G401 (cell line): ENCODE results near the gene PTPRF. TPM values are rescaled to one million over a fixed set of nuclear protein-coding genes. Genes with fewer than 3 reads are reported as not detected.
"Not testable (repeated sequence)": the region's sequence is repeated elsewhere in the genome, so short reads cannot be mapped to it uniquely, and the experiment has no call there.

Source experiments
- DNase-seq: peaks from one replicate; pipeline ENCODE4 v3.0.0-alpha.2; 2015; ENCODE audit warnings: low spot score
- in situ Hi-C: cut with HindIII; loops from 2 replicates; pipeline ENCODE4 v1.10.0; 2016; ENCODE audit warnings: low sequenced_read_pairs, mixed read lengths
- total RNA-seq: library from RNA; depleted of rRNA; stranded (reverse); fragments of >200 nt; shearing (Covaris generic); gene quantifications from 2 replicates; pipeline ENCODE4 v1.2.3, GENCODE V29; 2014

Gene PTPRF
- total RNA-seq, 1 experiment from 2014 or later, result 61.3 TPM

DNA sequence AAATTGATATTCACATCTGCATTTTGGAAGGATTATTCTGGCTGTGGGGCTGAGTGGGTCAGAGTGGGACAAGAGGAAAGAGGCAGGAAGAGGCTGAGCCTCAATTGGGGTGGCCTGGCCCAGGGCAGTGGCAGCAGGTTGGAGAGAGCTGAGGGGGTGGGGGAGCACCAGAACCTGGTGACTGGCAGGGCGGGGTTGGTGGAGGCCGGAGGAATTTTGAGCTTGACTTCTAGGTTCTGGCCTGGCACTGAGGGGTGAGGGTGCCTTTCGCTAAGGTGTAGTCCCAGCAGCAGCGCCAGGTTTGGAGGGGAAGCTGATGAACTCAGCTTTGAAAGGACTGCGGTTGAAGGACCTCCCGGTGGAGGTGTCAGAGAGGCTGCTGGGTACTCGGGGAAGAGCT is 85.7 kb downstream of the PTPRF start:
- in situ Hi-C loops, result no loop called here
- DNase-seq, result no peak

DNA sequence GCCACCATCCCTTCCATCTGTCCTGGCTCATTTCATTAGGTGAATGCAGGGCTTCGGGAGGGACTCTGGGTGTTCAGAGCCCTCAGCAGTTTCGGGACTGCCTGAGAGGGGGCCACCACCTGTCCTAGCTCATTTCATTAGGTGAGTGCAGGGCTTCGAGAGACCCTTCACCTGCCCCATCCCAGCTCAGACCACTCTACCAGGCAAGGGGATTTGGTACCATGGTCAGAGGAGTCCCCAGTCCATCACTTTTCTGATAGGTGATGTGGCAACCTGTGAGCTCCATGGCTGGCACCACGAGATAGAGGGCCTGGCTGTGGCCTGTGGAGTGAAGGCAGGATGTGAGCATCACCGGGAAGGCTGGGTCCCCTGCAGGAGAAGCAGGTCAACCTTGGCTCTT is 86.3 kb downstream of the PTPRF start:
- no peak for DNase-seq
- in situ Hi-C loops, result no loop called here

DNA sequence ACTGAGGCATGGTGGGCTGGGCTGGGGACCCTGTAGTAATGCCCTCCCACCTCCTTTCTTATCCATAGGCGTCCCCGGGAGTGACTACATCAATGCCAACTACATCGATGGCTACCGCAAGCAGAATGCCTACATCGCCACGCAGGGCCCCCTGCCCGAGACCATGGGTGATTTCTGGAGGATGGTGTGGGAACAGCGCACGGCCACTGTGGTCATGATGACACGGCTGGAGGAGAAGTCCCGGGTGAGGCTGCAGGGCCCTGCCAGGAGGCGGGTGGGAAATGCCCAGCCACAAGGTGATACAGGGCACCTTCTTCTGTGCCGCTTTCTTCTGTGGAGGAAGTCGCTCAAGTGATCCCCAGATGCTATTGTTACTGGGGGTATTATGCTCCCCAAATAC is 87.0 kb downstream of the PTPRF start:
- no peak for DNase-seq
- in situ Hi-C loops, result no loop called here

DNA sequence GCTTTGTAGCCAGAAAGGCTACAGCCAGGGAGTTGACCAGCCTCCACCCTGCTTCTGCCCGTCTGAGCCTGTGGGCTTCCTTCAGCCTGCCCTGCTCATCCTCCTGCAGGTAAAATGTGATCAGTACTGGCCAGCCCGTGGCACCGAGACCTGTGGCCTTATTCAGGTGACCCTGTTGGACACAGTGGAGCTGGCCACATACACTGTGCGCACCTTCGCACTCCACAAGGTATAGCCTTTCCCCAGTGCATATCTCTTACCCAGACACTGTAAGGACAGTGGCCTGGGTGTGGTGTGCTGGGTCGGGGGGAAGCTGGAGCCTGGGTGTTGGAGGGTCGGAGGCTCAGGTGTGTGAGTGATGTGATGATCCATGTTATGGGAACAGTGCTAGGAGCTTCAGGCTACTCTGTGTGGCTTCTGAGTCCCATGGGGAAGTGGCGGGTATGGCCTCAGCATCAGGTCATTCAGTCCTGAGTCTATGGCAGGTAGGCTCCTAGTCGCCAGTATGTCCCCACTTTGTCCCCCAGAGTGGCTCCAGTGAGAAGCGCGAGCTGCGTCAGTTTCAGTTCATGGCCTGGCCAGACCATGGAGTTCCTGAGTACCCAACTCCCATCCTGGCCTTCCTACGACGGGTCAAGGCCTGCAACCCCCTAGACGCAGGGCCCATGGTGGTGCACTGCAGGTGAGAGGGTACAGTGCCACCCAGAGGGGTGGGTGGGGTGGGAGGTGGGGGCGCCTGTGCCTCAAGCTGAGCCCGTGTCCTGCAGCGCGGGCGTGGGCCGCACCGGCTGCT is 88.0 kb downstream of the PTPRF start:
- DNase-seq, result no peak
- in situ Hi-C loops, result no loop called here

DNA sequence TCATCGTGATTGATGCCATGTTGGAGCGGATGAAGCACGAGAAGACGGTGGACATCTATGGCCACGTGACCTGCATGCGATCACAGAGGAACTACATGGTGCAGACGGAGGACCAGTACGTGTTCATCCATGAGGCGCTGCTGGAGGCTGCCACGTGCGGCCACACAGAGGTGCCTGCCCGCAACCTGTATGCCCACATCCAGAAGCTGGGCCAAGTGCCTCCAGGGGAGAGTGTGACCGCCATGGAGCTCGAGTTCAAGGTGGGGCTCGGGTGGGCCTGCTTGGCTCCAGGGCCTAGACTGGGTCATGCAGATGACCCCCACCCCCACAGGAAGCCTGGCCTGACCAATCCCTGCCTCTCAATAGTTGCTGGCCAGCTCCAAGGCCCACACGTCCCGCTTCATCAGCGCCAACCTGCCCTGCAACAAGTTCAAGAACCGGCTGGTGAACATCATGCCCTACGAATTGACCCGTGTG is 88.7 kb downstream of the PTPRF start:
- in situ Hi-C loops, result no loop called here
- no peak for DNase-seq

DNA sequence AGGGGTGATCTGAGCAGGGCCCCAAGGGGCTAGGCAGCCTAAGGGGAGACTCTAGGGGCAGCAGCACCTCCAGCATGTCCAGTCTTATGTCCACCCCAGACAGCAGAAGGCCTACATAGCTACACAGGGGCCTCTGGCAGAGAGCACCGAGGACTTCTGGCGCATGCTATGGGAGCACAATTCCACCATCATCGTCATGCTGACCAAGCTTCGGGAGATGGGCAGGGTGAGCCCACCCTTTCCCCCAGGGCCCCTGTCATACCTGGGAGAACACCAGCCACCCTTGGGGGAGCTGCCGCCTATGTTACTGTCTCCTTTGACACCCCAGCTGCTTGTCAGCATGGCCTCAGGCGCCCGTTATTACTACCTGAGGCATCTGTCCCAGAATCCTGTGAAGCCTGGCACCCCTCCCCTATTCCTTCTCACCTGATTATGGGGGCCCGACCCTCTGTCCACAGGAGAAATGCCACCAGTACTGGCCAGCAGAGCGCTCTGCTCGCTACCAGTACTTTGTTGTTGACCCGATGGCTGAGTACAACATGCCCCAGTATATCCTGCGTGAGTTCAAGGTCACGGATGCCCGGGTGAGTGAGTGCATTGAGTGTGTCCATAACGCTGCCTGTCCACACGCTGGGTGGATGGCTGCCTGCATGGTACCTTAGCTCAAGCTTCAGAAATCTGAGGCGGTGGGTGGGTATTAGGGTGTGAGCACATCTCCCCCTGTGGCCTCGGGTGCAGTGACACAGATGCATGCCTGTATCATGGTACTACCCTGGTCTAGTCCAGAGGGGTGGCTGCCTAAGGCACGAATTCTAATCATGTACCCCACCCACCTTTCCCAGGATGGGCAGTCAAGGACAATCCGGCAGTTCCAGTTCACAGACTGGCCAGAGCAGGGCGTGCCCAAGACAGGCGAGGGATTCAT is 89.6 kb downstream of the PTPRF start:
- no peak for DNase-seq

DNA sequence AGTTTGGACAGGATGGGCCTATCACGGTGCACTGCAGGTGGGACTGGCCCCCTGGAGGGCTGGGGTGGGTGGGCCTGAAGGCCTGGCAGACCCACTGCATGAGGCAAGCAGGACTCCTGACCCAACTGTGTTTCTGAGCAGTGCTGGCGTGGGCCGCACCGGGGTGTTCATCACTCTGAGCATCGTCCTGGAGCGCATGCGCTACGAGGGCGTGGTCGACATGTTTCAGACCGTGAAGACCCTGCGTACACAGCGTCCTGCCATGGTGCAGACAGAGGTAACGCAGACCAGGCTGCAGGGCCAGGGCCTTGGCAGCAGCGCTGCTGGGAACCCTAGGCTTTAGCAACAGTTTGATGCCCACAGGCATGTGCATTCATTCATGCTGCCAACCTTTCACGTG is 90.3 kb downstream of the PTPRF start:
- in situ Hi-C loops, result no loop called here
- DNase-seq, result no peak

More for the DNA sequence above, 89.6 kb downstream of the PTPRF start:
- in situ Hi-C loops, result no loop called here

DNA sequence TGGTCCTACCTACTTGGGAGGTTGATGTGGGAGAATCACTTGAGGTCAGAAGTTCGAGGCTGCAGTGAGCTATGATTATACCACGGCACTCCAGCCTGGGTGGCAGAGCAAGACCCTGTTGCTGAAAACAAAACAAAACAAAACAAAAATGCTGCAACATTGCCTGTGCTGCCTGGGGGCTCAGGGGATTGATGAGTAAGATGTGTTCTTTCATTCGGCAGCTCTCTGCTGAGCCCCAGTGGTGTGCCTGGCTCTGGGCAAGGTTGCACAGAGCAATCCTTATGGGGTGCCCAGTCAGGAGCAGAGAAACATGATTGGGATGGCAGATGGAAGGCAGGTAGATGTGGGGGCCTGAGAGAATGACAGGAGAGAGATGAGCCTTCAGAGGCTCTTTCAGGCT is 90.7 kb downstream of the PTPRF start:
- in situ Hi-C loops, result no loop called here
- DNase-seq, result peak; percentile 33

DNA sequence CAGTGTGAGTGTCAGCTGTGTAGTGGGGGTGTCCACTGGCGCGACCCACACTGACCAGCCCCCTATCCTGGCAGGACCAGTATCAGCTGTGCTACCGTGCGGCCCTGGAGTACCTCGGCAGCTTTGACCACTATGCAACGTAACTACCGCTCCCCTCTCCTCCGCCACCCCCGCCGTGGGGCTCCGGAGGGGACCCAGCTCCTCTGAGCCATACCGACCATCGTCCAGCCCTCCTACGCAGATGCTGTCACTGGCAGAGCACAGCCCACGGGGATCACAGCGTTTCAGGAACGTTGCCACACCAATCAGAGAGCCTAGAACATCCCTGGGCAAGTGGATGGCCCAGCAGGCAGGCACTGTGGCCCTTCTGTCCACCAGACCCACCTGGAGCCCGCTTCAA is 91.2 kb downstream of the PTPRF start:
- in situ Hi-C loops, result no loop called here
- peak; percentile 61 for DNase-seq

DNA sequence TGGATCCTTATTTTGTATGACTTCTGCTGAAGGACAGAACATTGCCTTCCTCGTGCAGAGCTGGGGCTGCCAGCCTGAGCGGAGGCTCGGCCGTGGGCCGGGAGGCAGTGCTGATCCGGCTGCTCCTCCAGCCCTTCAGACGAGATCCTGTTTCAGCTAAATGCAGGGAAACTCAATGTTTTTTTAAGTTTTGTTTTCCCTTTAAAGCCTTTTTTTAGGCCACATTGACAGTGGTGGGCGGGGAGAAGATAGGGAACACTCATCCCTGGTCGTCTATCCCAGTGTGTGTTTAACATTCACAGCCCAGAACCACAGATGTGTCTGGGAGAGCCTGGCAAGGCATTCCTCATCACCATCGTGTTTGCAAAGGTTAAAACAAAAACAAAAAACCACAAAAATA is 91.8 kb downstream of the PTPRF start:
- in situ Hi-C loops, result no loop called here
- peak; percentile 13 for DNase-seq

DNA sequence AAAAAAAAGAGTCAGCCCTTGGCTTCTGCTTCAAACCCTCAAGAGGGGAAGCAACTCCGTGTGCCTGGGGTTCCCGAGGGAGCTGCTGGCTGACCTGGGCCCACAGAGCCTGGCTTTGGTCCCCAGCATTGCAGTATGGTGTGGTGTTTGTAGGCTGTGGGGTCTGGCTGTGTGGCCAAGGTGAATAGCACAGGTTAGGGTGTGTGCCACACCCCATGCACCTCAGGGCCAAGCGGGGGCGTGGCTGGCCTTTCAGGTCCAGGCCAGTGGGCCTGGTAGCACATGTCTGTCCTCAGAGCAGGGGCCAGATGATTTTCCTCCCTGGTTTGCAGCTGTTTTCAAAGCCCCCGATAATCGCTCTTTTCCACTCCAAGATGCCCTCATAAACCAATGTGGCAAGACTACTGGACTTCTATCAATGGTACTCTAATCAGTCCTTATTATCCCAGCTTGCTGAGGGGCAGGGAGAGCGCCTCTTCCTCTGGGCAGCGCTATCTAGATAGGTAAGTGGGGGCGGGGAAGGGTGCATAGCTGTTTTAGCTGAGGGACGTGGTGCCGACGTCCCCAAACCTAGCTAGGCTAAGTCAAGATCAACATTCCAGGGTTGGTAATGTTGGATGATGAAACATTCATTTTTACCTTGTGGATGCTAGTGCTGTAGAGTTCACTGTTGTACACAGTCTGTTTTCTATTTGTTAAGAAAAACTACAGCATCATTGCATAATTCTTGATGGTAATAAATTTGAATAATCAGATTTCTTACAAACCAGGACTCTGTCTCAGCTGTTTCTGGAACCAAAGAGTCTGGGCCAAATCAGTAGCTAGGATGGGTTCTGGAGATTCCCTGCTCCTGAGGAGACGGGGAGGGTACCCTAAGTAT is 92.5 kb downstream of the PTPRF start:
- in situ Hi-C loops, result no loop called here

DNA sequence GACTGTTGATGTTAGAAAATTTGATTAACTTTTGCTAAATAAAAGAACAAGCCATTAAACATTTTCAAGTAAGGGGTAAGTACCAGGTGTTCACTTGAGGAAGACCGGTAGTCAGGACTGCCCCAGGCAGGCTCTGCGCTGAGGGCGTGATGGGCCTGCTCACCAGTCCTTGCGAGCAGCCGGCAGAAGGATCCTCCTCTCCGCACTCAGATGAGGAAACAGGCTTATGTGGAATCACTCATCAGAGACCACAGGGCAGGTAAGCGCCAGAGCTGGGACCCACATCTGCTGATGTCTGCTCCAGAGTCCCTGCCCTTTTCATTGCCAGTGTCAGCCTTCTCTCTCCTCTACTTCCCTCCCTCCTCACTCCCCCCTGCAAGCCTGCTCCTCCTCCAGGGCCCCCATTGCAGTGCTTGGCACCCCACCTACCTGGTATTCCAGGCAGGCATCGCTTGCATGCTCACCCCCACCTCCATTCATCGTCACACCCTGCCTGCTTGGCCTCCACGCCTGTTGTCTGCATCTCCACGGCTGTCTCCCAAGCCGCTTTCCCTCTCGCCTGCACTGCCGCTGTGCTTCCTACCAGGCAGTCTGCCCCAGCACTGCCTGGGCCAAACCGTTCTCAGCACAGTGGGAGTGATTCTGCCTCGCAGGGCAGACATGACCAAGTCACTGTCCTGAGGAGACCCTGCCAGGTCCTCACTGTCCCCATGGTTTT is 94.5 kb downstream of the PTPRF start:
- peak; percentile 6 for DNase-seq
- in situ Hi-C loops, result no loop called here

More for the DNA sequence above, 92.5 kb downstream of the PTPRF start:
- DNase-seq, result no peak

DNA sequence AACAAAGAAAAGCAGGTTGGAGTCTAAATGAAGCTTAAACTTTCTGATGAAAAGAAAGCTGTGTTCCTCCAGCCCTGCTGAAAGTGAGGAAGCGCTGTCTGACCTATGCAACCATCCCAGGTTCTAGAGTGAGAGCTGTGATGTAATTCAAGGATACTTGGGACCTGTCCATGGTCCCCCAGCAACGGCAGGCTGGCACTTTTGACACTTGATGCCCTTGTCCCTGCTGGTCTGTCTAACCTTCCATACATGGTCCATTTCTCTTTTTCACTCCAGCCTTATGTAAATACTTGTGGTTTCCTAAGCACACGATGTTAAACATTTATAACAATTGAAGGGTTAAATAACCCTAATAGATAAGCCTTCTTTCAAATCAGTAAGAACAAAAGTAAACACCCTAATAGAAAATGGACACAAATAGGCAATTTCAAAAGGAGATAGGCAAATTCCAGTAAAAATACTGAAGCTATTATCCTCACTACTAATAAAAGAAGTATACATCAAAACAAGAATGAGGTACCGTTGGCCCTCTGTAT is 101.5 kb downstream of the PTPRF start:
- no peak for DNase-seq
- in situ Hi-C loops, result no loop called here

DNA sequence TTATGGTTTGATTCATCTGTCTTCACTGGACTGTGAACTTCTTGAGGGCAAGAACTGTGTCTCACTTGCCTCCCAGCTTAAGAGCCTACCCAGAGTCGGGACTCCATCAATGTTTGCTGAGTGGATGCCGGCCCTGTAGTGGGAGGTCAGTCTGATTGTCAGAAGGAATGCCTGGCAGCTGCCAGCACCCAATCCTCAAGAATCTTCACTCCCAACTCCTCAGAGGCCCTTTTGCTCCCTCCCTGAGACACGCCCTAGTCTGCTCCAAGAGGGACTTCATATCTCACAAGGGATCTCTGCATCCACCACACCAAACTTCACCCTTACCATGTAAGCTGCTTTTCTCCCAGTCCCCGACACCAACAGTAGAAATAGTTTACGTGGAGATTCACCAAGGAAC is 104.0 kb downstream of the PTPRF start:
- no peak for DNase-seq
- in situ Hi-C loops, result no loop called here

DNA sequence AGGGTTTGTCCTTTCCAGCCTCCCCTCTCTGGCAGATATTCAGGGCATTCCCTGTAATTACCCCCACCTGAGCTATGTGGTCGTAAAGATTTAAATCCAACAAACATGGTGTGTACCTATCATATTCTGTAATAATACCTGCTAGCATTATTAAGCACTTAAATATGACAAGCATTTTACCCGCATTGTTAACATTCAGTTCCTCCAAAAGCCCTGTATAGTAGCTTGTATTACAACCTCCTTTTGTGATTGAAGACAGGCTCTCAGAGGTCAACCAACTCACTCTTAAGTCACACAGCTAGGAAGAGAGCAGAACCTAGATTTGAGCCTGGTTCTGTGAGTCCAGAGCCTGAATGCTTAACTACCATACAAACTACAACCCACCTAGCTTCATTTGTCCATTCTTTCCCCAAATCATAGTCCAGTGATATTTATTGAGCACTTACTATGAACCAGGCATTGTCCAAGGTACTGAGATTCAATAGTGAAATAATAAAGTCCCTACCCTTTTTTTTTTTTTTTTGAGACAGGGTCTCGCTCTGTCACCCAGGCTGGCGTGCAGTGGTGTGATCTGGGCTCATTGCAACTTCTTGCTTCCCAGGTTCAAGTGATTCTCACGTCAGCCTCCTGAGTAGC is 105.4 kb downstream of the PTPRF start:
- in situ Hi-C loops, result no loop called here

DNA sequence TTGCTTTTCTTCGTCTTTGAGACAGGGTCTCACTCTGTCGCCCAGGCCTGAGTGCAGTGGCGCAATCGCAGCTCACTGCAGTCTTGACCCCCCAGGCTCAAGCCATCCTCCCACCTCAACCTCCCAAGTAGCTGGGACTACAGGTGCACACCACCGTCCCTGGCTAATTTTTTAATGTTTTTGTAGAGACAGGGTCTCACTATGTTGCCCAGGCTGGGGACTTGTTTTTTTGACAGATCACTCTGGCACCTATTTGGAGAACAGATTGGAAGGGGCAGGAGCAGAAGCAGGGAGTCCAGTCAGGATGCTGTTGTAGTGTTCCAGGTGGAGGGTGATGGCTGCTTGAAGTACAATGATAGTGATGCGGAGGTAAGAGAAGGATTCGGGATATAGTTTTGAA is 106.6 kb downstream of the PTPRF start:
- no peak for DNase-seq
- in situ Hi-C loops, result no loop called here

More for the DNA sequence above, 105.4 kb downstream of the PTPRF start:
- DNase-seq, result no peak

DNA sequence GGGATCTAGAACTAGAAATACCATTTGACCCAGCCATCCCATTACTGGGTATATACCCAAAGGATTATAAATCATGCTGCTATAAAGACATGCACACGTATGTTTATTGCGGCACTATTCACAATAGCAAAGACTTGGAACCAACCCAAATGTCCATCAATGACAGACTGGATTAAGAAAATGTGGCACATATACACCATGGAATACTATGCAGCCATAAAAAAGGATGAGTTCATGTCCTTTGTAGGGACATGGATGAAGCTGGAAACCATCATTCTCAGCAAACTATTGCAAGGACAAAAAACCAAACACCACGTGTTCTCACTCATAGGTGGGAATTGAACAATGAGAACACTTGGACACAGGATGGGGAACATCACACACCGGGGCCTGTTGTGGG is 107.7 kb downstream of the PTPRF start:
- DNase-seq, in situ Hi-C loops: not testable (repeated sequence)
